ES-I3 (cell line): ENCODE data around the gene LIMCH1.
"Not testable (repeated sequence)": the region's sequence is repeated elsewhere in the genome, so short reads cannot be mapped to it uniquely, and the experiment has no call there.

Experiments used
- H3K36me3 ChIP-seq: 2 replicates; pipeline ENCODE4 v1.6.1; 2013; ENCODE audit warnings: mild to moderate bottlenecking, low read length, control low read depth, moderate library complexity; ENCODE audit not compliant: insufficient read depth
- H3K4me1 ChIP-seq: 2 replicates; pipeline ENCODE4 v1.6.1; 2013; ENCODE audit warnings: mild to moderate bottlenecking, control low read depth, low read length; ENCODE audit not compliant: insufficient read depth
- H3K9ac ChIP-seq: 2 replicates; pipeline ENCODE4 v1.6.1; 2013; ENCODE audit warnings: low read depth, mild to moderate bottlenecking, low read length, moderate library complexity
- H3K9me3 ChIP-seq: 2 replicates; pipeline ENCODE4 v1.6.1; 2013; ENCODE audit warnings: mild to moderate bottlenecking, low read length, moderate library complexity; ENCODE audit not compliant: control insufficient read depth, insufficient read depth

The LIMCH1 gene

DNA sequence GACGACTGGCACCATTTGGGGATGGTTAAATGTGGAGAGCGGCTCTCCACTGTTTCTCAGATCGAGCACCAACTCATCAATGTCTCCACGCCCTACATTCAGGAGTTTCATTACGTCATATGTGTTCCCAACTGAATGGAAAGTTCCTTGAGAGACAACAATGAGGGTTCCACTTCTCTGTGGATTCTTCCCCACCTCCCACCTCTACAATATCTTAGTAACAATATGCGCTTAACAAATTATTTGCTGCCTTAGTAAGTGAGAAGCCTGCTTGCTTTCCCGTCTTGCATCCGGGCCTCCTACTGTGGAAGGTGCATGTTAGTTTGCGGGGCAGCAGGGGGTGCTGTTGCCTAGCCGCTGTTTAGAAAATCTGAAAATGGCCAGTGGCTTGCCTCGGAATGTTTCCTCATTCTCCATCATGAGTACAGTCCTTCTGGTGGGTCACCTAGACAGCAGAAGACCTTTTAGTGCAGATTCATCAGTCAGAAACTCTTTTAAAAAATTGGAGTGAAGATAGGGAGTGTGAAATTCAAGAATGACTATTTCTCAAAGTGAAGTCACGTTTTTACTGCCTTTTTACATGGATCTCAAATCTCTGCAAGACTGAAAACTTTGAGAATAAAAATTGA is 154.9 kb downstream of the LIMCH1 start:
- H3K4me1 ChIP-seq, result no peaks in the 10 kb centered on the region
- H3K9me3 ChIP-seq, result no peaks in the 10 kb centered on the region
- H3K9ac ChIP-seq, result no peak overlapping the region
- H3K36me3 ChIP-seq, result no peaks in the 10 kb centered on the region

DNA sequence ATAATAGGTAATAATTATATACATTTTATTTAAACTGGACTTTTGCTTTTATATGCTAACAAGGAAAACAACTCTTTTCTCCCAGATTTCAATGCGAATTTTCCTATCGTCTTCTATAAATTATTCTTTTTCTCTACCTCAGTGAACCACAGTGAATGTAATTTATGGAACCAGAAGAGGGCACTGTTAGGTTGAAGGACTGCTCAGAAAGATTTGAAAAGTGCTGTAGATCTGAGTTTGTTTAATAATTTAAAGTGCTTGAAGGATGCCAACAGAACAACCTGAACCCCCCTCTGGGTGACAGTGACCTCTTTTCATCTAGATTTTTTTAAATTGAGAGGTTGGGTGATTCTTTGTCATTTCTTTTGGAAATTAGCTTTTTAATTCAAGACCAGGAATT is 155.7 kb downstream of the LIMCH1 start:
- Histone ChIP-seq H3K36me3 (no peaks in the 10 kb centered on the region), H3K4me1 (no peaks in the 10 kb centered on the region), H3K9me3 (no peaks in the 10 kb centered on the region), H3K9ac (no peak overlapping the region)

DNA sequence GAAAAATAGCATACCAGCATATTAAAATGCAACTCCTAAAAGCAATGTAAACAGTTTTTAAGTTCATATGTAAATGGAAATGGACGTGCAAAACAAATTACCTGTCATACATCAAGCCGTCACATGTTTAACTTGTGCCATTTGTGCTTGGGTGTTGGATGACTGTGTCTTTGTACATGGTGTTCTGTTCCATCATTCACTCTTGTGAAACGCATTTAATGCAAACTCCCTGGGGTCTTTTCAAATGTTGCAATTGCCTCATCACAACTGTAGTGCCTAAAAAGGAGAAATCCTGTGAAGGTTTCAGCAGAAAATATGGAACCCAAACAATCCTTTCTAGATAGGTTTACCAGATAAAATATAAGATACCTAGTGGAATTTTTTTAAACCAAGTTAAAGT is 158.2 kb downstream of the LIMCH1 start:
- Histone ChIP-seq H3K36me3 (no peaks in the 10 kb centered on the region), H3K9me3 (no peaks in the 10 kb centered on the region), H3K4me1 (no peaks in the 10 kb centered on the region), H3K9ac (no peak overlapping the region)

DNA sequence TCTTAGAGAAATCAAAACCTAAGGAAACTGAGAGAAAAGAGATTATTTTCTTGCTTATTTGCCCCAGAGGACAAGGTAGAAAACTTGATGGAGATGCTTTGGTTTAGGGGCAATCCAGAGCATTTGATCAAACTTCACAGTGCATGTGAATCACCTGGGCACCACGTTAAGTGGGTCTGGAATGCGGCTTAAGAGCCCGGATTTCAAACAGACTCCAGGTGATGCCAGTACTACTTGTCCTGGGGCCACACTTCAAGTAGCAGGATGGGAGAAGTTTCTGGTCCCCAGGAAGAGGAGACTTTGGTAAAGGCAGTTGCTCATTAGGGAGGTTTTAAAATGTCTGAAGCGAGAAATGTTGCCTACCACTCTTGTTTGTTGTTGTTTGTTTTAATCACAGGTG is 158.8 kb downstream of the LIMCH1 start:
- H3K4me1 ChIP-seq, result no peaks in the 10 kb centered on the region
- H3K9ac ChIP-seq, result no peak overlapping the region
- no peaks in the 10 kb centered on the region for H3K9me3 ChIP-seq
- no peaks in the 10 kb centered on the region for H3K36me3 ChIP-seq

DNA sequence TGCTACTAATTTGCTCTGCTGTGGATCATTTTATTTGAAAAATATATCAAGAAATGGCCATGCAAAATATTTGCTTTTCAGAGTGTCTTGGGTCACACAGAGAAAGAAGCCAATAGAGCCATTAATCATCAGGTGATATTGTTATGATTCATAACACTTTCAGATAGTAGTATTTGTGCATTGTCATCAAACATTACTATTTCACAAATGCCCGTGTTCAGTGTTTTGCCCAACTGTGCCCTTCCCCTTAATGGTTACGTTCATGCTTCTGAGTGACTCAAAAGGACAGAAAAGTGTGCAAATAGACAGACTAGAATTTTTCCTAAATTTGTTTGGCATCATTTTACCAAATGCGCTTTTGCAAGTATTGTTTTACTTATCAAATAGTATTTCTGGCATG is 164.0 kb downstream of the LIMCH1 start:
- no peaks in the 10 kb centered on the region for H3K9me3 ChIP-seq
- no peaks in the 10 kb centered on the region for H3K4me1 ChIP-seq
- H3K36me3 ChIP-seq, result no peaks in the 10 kb centered on the region
- H3K9ac ChIP-seq, result no peak overlapping the region

DNA sequence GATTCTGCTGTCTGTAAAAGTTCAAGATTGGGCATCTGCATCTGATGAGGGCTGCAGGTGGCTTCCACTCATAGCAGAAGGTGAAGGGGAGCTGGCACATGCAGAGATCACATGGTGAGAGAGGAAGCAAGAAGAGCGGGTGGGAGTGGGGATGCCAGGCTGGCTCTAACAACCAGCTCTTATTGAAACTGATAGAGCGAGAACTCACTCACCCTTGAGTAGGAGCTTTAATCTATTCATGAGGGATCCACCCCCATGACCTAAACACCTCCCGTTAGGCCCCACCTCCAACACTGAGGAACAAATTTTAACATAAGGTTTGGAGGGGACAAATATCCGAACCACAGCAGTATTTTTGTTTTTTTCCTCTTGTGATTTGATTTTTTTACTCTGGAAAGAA is 164.8 kb downstream of the LIMCH1 start:
- Histone ChIP-seq H3K9ac (no peak overlapping the region), H3K36me3 (no peaks in the 10 kb centered on the region), H3K4me1 (no peaks in the 10 kb centered on the region), H3K9me3 (no peaks in the 10 kb centered on the region)

DNA sequence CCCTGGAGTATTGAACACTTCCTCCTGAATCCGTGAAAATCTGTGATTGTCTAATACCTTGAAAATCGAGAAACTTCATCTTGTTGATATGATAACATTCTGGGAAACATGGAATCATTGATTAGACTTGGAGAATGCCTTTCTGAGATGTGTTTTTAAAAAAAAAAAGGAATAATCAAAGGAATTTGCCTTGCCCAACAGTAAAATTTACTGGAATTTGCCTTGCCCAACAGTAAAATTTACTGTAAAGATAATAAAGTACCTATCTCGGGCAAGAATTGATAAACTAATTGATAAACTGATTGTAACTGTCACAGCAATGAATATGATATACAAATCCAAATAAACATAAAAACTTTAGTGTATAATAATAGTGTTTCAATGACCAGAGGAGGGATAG is 165.8 kb downstream of the LIMCH1 start:
- H3K36me3 ChIP-seq, result no peaks in the 10 kb centered on the region
- H3K9ac ChIP-seq, result no peak overlapping the region
- no peaks in the 10 kb centered on the region for H3K9me3 ChIP-seq
- H3K4me1 ChIP-seq, result no peaks in the 10 kb centered on the region

DNA sequence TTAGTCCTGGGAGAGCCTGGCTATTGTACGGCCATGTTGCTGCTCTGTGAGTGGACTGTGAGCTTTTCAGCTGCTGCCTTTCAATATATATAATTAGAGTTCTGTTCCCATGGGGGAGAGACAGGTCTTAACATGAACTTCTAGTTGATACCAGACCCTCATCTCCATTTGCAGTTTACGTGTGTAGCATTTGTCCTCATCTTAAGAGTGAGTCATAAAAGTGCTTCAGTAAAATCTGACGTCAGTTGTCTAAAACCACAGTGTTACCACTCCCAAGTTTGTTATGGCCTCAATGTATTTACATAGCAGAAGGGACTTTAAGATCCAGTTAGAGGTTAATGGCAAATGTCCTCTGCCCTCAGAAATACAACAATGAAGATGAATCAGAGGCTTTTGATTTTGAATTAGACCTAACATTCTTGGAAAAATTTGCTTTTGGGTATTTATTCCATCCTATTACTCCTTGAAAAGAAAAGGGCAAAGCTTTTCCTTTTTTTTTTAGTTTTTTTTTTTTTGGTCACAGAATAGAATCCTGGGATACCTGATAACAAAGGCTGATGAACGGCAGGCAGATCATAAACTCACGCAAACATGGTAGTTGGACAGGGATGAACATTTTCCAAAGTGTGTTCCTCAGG is 172.0 kb downstream of the LIMCH1 start:
- Histone ChIP-seq H3K36me3 (no peaks in the 10 kb centered on the region), H3K9ac (no peak overlapping the region), H3K4me1 (no peaks in the 10 kb centered on the region), H3K9me3 (no peaks in the 10 kb centered on the region)

DNA sequence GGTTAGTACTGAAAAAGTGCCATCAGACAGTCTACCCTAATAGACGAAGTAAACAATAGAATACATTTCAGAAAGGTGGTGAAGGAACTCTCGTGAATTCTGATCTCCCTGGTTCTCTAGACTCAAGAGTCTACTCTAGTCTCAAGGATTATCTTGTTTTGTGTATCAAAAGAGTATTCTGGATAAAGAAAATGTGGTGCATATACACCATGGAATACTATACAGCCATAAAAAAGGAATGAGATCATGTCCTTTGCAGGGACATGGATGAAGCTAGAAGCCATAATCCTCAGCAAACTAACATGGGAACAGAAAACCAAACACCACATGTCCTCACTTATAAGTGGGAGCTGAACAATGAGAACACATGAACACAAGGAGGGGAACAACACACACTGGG is 173.7 kb downstream of the LIMCH1 start:
- not testable (repeated sequence) for H3K4me1 ChIP-seq, H3K9ac ChIP-seq, H3K9me3 ChIP-seq, H3K36me3 ChIP-seq

DNA sequence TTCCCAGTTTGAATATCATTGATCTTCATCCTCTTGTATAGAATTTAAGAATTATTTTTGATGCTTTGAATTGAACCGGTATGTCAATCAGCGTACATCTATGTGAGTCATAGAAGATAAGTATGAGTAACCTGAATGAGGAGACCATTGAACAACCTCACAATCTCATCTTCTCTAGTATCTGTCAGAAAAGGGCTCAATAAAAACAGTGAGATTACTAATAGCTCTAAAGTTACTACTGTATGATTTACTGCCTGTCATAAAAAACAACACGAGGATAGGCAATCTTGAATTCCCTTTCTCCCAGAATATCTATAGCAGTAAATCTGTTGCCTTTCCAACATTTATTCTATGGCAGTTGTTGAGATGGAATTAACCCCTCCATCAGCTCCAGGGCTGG is 174.5 kb downstream of the LIMCH1 start:
- H3K4me1 ChIP-seq, result no peaks in the 10 kb centered on the region
- no peaks in the 10 kb centered on the region for H3K36me3 ChIP-seq
- no peaks in the 10 kb centered on the region for H3K9me3 ChIP-seq
- H3K9ac ChIP-seq, result no peak overlapping the region

DNA sequence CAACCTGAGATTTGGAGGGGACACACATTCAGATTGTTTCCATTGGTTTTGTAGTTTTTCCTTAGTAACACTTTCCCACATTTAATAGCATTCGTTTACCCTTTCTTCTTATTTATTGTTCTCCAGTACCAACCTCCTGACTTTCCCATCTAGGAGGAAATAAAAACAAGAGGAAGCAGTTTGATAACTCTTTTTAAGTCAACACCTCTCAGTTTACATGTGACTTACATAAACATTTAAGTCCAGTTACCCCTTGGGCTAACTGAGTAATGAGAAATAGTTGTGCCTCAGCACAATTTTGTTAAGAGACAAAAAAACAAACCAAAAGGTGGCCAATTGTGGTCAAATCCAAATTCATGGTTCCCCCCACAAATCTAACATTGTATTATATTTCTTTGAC is 175.8 kb downstream of the LIMCH1 start:
- Histone ChIP-seq H3K36me3 (no peaks in the 10 kb centered on the region), H3K4me1 (no peaks in the 10 kb centered on the region), H3K9me3 (no peaks in the 10 kb centered on the region), H3K9ac (no peak overlapping the region)

DNA sequence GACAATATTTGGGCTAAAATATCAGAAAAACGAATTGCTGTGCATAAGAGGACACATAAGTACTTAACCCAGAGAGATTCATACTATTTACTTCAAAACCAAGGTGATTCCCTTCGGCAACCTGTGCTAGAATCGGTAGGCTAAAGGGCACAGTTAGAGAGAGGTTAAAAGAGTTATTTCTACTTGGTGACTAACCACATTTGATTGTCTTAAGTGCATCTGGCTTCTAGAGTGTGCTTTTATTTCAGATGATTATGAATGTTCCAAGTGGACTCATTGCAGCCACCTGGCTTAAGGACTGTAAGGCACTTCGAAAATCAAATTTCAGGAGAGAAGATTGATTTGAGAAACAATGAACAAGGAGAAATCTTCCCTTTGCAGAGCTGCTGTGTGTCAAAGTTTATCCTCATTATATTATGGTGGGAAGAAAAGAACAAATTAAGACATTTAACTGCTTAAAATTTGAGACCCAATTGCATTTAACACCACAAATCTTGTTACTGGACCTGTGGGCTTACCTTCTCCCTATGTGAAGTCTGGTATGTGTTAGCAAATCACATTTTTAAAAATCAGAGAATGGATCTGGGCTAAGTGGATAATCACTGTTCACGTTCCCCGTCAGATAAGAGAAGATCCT is 176.5 kb downstream of the LIMCH1 start:
- H3K4me1 ChIP-seq, result no peaks in the 10 kb centered on the region
- no peaks in the 10 kb centered on the region for H3K36me3 ChIP-seq
- H3K9ac ChIP-seq, result no peak overlapping the region

DNA sequence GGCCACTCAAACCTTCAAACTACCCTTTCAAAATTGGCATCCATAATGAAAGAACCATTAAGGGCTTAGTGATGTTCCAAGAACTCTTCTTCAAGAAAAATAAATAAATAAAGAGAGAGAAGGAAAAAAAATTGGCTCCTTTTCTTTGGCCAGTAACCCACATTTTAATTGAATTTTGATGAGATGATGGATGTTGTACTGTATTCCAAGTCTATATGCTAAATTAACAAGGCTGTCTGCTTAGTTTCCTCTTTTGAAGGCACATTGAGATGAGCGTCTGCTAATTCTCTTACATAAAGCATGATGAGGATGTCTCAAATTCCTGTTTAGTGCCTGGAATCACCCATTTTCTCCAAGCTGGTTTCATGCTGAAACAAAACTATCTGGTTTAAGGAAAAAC is 177.2 kb downstream of the LIMCH1 start:
- Histone ChIP-seq H3K9ac (no peak overlapping the region), H3K4me1 (no peaks in the 10 kb centered on the region), H3K36me3 (no peaks in the 10 kb centered on the region), H3K9me3 (no peaks in the 10 kb centered on the region)

More for the DNA sequence above, 176.5 kb downstream of the LIMCH1 start:
- no peaks in the 10 kb centered on the region for H3K9me3 ChIP-seq

DNA sequence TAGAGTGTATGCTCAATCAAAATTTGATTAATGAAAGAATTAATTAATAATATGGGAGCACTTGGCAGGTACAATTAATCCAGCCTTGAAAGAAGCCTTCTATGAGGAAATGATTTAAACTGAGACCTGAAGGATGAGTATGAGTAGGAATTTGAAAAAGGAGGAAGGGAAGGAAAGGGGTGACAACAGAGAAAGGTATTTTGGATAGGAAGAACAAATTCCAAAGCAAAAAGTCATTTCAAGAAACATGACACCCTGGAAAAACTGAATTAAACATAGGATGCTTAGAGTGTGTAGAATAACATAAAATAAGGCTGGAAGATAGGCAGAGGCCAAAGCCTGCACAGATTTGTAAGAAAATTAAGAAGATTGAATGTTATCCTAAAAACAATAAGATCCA is 180.9 kb downstream of the LIMCH1 start:
- Histone ChIP-seq H3K9ac (no peak overlapping the region), H3K36me3 (no peaks in the 10 kb centered on the region), H3K9me3 (no peaks in the 10 kb centered on the region), H3K4me1 (no peaks in the 10 kb centered on the region)

DNA sequence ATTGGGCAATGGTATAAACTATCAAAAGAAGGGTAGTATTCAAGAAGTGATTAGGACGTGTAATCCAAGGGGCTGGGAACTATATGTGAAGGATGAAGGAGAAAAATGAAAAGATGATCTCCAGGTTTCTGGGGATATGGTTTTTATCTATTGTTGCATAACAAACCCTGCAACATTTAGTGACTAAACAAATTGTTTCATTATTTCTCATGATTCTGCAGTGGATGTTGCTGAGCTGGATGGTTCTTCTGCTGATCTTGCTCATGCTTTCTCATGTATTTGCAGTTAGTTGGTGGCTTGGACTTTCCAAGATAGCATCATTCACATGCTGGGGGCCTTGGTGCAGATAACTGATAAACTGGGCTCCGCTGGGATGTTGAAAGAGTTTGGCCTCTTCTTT is 181.5 kb downstream of the LIMCH1 start:
- Histone ChIP-seq H3K36me3 (no peaks in the 10 kb centered on the region), H3K4me1 (no peaks in the 10 kb centered on the region), H3K9ac (no peak overlapping the region), H3K9me3 (no peaks in the 10 kb centered on the region)
